GM20431 (cell line): ENCODE results near the gene SLC29A4.
"Not testable (repeated sequence)": the region's sequence is repeated elsewhere in the genome, so short reads cannot be mapped to it uniquely, and the experiment has no call there.

ENCODE experiments used
- in situ Hi-C: fragments of 300-500 bp; cut with MseI, MboI; formaldehyde crosslinking; loops from one replicate; pipeline ENCODE4 v1.15.0; 2020; ENCODE audit warnings: low sequenced_read_pairs; ENCODE audit not compliant: unreplicated experiment

The SLC29A4 gene, protein sequence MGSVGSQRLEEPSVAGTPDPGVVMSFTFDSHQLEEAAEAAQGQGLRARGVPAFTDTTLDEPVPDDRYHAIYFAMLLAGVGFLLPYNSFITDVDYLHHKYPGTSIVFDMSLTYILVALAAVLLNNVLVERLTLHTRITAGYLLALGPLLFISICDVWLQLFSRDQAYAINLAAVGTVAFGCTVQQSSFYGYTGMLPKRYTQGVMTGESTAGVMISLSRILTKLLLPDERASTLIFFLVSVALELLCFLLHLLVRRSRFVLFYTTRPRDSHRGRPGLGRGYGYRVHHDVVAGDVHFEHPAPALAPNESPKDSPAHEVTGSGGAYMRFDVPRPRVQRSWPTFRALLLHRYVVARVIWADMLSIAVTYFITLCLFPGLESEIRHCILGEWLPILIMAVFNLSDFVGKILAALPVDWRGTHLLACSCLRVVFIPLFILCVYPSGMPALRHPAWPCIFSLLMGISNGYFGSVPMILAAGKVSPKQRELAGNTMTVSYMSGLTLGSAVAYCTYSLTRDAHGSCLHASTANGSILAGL

GRCh38 chr7:5282543-5283316 is at the start of gene SLC29A4:
Gene SLC29A4 (plus strand): TSS chr7:5282943. CDS start chr7:5287817, 4,874 bp downstream.
- in situ Hi-C loops, result no loop called here

DNA sequence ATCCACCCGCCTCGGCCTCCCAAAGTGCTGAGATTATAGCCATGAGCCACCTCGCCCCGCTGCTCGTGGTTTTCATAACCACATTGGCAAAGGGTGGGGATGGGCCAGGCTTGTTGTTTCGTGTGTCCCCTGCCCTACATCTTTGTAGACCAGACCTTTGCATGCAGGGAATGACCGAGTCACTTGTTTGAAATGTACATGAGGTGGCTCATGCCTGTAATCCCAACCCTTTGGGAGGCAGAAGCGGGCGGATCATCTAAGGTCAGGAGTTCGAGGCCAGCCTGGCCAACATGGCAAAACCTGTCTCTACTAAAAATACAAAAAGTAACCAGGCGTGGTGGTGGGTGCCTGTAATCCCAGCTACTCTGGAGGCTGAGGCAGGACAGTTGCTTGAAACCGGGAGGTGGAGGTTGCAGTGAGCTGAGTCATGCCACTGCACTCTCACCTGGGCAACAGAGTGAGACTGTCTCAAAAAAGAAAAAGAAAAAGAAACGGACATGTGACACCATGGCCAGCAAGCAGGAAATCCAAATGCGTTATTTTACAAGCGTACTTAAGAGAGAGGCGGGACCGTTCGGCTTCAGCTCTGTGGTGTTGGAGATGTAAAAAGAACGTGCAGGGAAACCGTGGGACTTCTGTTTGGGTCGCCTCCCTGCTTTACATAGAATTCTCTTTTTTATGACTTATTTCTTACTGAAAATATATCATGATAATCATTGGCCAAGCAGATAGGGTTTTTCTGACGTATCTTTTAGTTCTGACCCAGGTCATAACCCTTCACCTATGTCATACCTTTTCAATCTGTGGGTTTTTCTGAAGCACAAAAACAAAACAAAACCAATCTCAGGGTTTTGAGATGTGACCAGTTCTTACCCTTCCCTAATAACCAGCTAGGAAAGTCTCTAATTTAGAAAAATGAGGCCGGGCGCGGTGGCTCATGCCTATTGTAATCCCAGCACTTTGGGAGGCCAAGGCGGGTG is 47.6 kb upstream of the SLC29A4 start:
- in situ Hi-C loops, result no loop called here

- in situ Hi-C loops, result no loop called here
Measured at GRCh38 chr7:5237286-5237685, 45.5 kb upstream of the SLC29A4 start.

DNA sequence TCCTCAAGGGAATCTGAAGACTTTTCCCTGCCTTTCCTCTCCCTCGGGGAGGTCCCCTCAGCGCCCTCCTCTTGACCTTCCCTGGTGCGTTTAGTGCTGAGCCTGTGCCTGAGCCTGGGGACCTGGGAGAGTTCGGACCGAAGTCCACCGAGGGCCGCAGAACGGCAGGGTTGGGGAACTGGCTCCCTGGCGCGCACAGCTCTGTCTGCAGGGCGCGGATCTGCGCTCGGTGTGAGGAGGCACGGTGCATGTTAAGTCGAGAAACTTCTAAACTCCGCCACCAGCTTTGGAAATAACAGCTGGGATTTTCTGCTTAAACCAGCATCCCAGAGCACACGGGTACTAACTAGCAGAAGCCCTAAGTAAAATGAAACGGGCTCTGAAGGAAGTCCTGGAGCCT is 44.2 kb upstream of the SLC29A4 start:
- in situ Hi-C loops, result no loop called here

DNA sequence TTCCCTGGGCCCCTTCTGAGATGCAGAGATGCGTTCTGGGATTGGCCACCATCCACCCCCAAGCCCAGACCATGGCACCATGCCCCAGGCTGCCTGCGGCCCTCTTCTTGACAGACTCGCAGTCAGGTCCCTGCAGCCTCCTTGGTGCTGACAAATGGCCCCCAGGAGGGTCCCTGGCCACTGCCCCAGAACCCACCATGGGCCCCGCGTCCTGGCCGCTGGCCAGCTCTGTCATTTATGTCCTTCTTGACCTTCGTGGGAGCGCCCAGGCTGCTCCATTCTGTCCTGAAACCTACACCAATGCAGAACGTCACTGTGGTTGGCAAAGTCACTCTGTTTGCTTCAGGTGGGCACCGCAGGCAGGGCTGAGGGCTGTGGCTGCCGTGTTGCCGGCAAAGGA is 39.5 kb upstream of the SLC29A4 start:
- in situ Hi-C loops, result no loop called here

GRCh38 chr7:5248201-5248885 is 34.4 kb upstream of the SLC29A4 start:
- in situ Hi-C loops, result no loop called here

DNA sequence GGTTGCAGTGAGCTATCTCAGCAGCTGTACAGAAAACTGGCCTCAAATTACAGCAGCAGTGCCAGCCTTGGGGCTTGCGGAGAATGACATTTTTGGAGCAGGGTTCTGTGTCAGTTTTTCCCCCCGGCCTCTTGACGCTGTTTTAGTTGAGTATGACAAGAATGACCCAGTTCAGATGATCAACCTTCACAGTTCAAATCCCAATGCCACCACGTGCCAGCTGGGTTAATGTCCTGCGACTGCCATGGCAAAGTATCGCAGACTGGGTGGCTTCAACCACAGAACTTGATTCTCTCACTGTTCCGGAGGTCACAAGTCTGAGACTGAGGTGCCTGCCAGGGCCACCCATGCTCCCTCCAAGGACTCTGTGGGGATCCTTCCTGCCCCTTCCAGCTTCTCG is 32.0 kb upstream of the SLC29A4 start:
- in situ Hi-C loops, result not testable (repeated sequence)

DNA sequence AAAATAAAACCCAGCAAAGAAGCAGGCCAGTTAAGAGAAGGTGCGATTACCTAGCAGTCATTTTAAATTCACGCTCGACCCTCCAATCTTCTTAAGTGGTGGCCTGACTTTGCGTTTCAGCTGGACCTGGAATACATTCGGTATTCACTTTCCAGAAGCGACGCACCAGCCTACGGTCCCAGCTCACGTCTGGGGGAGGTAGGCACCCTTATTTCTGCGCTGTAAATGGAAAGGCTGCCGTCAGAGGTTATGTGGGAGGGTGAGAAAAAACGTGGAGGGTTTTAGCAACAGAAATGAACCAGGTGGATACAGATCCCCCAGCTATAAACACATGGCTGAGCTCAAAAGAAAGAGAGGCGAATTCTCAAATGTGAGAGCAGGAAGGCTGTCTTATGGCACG is 29.2 kb upstream of the SLC29A4 start:
- in situ Hi-C loops, result not testable (repeated sequence)

DNA sequence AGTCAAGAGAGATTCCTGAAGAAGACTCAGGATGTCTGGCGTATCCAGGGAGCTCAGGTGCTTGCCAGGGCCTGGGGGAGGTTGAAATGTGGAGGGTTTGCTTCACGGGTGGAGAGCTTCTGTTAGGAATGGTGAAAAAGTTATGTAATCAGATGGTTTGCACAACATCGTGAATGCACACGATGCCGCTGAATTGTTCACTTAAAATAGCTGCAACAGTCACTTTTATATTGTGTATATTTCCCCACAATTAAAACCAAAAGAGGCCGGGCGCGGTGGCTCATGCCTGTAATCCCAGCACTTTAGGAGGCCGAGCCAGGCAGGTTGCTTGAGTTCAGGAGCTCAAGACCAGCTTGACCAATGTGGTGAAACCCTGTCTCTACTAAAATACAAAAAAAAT is 28.4 kb upstream of the SLC29A4 start:
- in situ Hi-C loops, result not testable (repeated sequence)

- in situ Hi-C loops, result no loop called here
Measured at GRCh38 chr7:5255832-5256231, 26.9 kb upstream of the SLC29A4 start.

GRCh38 chr7:5260530-5261068 is 22.1 kb upstream of the SLC29A4 start:
- in situ Hi-C loops, result not testable (repeated sequence)

DNA sequence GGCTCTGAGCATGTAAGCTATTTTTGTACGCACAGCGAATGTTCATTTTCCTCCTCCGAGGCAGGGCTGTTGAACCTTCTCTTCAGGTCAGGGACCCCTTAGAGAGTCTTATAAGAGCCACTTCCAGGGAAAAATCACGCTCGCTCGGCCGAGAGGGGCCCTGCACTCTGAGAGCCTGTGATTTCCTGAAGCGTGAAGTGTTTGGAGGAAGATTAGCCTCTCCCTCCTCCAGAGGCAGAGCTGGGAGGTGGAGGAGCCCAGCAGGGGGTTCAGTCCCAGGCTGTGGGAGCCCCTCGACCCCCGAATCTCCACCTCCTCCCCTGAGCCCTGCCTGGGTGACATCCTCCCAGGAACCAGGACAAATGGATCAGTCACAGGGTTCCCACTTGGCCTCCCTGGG is 19.7 kb upstream of the SLC29A4 start:
- in situ Hi-C loops, result not testable (repeated sequence)

GRCh38 chr7:5265320-5266190 is 17.2 kb upstream of the SLC29A4 start:
- in situ Hi-C loops, result no loop called here

- in situ Hi-C loops, result no loop called here
Measured at GRCh38 chr7:5266191-5267028, 16.3 kb upstream of the SLC29A4 start.

- in situ Hi-C loops, result not testable (repeated sequence)
Measured at GRCh38 chr7:5267829-5268228, 14.9 kb upstream of the SLC29A4 start.

DNA sequence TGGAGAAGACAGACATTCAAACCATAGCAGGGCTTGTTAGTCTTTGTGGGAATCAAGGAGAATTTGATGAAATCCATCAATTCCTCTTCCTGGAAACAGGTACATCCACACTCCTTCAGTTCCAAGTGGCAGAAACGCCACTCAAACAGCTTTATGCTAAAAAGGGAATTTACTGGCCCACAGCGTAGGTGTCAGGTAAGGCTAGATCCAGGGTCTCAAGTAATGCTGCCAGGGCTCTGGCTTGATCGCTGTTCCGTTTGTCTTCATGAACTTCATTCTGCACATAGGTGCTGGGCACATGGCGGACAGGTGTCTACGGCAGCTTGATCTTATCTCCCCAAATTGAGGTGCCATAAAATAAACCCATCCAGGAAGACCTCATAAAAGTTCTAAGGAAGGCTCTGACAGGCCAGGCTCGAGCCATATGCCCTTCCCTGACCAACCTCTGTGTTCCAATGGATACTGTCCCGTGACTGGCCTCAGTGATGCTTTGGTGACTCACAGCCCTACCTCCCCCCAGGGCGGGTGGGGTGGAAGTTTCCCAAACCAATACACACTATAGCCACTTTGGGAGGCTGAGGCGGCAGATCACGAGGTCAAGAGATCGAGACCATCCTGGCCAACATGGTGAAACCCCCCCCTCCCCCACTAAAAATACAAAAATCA is 12.6 kb upstream of the SLC29A4 start:
- in situ Hi-C loops, result not testable (repeated sequence)

- in situ Hi-C loops, result no loop called here
Measured at GRCh38 chr7:5270788-5271187, 12.0 kb upstream of the SLC29A4 start.
